NCI-H524 (cell line): ENCODE measurements around the gene PXDN.
A peak's percentile ranks its signal among the peaks of the same experiment; 100 is the strongest.
"Not testable (repeated sequence)": the region's sequence is repeated elsewhere in the genome, so short reads cannot be mapped to it uniquely, and the experiment has no call there.

Source experiments
- DNase-seq, 2 experiments: peaks; one replicate each; lab custom pipeline; 2025; lab: John Stamatoyannopoulos, UW

Gene PXDN

DNA sequence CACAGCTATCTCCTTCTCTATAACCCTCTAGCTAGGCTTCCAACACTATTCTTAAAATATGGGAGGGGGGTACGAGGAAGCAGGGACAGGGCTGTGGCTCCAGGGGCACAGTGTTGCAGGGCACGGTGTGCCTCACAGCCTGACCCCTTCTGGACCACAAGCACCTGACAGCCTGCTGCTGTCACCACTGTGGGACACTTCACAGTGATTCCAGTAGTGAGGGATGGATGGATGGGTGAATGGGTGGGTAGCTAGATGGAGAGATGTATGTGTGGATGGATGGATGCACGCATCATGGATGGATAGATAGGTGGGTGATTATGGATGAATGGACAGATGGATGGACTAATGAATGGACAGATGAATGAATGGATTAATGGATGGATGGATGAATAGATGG lies 21.6 kb downstream of the PXDN start:
- no peak for DNase-seq

DNA sequence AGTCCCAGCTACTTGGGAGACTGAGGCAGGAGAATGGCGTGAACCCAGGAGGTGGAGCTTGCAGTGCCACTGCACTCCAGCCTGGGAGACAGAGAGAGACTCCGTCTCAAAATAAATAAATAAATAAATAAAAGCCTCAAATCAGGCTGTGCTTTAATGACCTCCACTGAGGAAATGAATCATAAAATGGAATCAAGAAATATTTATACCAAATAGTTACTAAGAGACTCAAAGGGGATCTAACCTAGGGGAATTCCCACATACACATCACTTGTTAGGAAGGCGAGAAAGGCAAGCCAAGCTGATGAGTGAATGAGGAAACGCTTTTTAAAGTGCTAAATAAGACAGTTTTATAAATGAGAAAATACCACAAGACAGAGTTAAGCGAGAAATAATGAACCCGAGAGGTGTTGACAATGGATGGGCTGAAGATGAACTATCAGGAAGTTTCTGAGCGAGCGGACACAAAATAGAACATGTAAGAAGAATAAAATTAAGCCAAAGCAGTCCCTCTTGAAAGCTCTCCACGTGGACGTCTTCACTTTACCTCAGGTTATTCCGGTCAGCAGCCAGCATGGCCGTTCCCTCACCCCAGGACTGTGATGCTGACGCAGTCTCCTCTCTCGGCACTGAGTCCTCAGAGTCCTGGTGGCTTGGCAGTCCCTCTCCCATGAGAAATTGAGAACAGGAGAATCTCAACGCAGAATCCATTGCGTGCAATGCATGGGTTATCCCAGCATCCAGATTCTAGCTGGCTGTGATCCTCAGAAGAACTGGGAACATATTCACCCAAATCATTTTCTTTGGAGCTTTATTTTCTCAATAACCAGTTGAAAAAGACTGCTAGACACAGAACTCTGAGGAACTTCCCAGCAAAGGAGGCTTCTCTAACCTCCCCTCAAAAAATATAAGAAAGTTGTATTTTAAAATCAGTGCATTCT lies 22.3 kb downstream of the PXDN start:
- DNase-seq: no peak

DNA sequence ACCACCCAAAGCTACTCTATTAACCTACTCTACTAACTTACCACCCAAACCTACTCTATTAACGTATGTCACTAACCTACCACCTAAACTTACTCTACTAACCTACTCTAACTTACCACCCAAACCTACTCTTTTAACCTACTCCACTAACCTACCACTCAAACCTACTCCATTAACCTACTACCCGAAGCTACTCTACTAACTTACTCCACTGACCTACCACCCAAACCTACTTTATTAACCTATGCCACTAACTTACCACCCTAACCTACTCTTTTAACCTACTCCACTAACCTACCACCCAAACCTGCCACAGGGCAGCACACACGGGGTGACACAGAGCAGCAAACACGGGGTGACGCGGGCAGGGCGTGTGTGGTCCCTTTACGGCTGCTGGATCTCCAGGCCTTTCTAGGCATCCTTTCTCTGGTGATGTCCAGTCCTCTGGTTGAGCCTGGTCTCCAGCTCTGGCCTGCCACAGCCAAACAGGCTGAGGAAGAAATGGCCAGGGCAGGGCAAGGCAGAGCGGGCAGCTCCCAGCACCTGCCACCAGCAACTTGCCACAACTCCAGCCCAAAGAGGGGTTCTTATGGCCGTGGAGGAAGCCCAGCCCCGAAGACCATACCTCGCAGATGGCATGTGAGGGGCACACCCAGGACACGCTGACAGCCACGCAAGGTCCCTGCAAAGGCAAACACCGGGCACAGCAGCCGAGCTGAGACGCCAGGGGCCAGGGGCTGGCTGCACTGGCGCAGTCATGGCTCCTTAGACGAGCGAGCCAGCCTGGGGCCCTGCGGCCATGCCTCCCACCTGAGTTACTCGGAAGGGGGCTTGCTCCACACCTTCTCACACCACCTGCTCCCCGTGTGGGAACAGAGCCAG lies 25.7 kb downstream of the PXDN start:
- DNase-seq: no peak

DNA sequence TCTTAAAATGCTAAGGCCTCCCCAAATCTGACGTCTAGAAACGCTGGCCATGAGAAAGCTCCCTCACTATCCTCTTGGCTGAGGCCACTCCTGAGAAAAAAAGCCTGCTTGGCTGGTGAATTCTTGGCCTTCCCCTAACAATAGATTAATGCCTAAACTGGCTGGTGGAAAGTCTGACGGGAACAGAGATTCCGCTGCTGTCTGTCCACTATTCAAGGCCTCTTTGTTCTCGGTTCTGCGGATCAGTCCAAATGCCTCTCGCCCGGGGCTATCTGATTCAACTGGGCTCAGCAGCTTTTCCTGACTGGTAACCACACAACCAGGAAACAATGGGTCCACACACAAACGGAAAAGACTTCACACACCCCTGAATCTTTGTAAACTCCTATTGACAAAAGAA lies 27.2 kb downstream of the PXDN start:
- no peak for DNase-seq

DNA sequence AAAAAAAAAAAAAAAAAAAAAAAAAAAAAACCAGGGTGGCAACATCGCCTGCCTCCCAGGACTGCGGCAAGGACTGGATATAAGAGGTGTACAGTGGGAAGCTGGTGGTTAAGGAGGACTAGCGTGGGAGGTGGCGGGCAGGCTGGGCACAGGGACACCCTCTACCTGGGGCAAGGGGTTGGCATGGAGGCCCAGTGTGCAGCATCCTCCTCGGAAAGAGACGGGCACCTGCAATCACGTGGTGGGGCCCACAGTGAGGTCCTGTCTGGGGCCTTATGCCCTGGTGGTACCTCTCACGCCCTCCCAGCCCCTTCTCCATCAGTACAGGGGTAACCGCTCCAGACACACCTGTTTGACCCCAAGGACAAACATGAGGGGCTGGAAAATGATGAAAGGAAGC lies 27.9 kb downstream of the PXDN start:
- DNase-seq: no peak

DNA sequence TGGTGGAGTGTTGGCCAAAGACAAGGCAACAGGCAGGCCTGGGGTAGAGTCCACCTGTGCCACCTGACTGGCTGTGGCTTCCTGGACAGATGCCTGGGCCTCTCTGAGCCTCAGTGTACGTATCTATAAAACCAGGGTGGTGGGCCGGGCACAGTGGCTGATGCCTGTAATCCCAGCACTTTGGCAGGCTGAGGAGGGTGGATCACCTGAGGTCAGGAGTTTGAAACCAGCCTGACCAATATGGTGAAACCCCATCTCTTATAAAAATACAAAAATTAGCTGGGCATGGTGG lies 28.4 kb downstream of the PXDN start:
- not testable (repeated sequence) for DNase-seq

DNA sequence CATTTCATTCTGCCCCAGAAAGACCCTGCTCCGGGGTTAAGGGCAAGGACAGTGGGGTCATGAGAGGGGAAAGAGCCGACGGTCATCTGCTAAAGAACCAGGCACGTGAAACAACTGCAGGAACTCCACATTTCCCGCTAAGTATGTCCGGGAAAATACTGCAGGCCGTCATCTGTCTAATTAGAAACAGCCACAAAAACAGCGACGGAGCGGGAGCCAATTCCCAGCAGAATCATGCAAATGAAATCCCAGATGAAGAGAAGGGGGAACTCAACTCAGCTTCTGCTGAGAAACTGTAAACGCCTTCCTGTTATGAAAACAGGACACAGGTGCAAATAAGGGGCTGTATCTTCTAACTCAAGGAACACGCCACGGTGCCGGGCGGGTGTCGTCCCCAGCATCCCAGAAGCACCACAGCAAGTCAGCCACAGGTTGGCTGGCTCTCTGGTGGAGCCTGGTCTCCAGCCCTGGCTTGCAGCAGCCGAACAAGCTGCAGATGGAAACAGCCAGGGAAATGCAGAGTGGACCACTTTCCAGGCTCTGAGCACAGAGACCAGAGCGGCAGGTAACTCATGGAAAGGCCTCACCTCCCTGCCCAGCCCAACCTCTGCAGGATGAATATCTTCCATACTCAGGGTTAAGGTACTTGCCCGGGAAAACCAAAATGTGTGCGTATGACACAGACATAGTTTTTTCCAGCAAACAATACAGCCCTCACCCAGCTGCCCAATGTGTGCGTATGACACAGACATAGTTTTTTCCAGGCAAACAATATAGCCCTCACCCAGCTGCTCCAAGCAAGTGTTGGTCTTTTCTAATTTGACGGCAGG lies 28.9 kb downstream of the PXDN start:
- no peak for DNase-seq

DNA sequence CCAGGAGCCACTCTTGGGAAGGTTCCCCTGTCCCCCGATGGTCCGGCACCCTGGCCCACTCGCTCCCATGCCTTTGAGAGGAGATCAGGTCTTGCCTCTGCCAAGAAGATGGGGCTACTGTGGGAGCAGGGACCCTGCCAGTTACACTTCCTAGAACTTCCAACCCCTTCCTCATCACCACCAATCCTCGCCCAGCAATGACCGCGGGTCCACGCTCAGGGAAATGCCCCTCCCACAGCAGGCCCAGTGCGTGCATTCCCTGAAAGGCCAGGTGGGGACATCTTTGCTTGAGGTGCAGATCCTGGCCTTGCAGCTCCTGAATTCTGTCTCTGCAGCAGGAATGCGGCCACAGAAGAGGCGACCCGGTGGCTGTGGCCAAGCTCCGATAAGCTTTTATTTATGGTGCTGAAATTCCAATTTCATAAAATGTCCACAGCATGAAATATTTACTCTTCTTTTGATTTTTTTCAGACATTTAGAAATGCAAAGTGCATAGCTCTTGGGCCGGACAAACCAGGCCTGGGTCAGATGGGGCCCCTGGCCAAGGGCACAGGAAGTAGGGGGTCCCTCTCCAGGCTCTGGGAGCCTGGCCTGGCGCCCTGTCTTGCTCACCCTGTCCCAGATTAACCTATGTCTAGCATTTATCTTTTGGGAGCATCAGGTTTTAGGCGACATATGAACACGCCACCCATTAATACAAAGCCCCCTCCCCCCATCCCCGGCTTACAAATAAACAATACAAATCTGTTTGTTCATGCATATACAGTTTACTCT lies 29.8 kb downstream of the PXDN start:
- no peak for DNase-seq

DNA sequence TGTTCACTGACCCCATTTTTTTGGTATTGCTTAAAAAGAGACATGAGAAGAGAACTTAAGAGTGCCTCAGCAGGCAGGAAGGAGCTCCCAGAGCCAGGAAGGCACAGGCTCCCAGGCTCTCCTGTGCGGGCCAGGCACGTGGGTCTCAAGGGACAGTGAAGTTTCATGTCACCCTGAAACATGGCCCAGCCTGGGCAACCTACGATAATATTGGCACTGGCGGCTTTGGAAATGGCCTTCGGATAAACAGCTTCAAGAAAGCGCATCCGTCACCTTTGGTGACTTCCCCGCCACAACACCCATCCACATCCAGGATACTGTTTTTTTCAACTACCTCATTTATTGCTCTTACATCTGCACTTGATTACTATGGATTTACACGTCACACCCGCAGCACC lies 30.5 kb downstream of the PXDN start:
- no peak for DNase-seq

DNA sequence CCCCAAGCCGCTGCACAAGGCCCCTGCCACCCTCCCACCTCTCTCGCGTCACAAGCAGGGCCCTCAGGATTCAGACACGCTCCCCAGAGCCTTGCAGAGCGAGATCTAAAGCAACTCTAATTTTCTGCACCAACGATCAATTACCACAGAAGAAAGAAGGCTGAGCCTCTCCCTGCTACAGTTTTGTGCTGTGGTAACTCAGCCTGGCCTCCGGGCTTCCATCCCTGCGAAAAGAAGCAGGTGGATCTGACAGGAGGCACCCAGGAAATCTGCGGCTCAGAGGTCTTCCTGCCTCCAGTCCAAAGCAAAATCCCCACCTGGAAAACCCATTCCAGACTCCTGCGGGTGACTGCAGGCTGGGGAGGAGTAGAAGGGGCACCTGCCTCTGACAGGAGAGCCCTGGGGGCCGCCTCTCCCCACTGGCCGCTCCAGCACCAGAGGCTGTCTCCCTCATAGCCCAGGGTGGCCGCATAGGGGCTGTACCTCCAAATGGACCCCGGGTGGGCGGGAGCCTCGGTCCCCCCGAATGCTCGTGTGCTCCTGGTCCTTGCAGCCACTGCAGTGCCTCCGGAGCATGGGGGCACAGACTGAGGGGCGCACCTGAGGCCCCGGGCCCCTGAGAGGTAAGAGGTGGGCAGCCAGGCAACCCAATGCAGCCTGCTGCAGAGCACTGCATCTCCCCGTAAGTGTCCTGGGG lies 31.0 kb downstream of the PXDN start:
- DNase-seq: no peak

DNA sequence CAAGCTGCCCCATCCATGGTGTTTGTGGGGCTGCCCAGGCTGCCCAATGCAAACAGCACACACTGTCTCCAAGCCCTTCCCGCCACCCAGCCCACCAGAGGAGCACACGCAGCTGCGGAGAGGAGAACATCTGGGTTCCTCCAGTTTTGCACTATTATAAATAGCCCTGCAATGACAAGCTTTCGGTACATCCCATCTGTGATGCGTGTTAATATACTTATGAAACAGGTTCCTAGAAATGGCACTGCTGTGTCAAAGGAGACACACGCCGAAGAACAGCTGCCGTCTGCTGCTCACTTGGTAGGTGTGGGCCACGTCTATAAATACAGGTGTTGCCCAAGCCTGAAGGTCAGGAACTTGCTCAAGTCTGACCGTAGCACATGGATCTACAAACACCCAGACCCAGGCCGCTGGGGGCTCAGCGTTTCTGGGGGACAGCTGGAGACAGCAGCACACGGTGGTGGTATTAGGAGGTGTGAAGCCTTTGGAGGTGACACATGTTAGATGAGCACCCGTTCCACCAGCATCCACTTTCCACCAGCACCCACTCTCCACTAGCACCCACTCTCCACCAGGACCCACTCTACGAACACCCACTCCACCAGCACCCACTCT lies 34.3 kb downstream of the PXDN start:
- DNase-seq: no peak

DNA sequence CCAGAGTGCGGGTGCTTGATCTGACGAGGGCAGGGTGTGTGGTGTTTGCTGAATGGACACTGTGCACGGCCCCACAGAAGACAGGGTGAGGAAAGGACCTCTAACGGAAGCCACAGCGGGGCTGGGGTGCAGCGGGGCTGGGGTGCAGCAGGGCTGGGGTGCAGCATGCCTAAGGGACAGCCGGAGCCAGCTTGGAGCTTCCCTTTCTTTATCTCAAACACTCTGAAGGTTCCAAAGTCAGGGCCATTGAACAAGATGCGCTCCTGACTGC lies 35.0 kb downstream of the PXDN start:
- no peak for DNase-seq

DNA sequence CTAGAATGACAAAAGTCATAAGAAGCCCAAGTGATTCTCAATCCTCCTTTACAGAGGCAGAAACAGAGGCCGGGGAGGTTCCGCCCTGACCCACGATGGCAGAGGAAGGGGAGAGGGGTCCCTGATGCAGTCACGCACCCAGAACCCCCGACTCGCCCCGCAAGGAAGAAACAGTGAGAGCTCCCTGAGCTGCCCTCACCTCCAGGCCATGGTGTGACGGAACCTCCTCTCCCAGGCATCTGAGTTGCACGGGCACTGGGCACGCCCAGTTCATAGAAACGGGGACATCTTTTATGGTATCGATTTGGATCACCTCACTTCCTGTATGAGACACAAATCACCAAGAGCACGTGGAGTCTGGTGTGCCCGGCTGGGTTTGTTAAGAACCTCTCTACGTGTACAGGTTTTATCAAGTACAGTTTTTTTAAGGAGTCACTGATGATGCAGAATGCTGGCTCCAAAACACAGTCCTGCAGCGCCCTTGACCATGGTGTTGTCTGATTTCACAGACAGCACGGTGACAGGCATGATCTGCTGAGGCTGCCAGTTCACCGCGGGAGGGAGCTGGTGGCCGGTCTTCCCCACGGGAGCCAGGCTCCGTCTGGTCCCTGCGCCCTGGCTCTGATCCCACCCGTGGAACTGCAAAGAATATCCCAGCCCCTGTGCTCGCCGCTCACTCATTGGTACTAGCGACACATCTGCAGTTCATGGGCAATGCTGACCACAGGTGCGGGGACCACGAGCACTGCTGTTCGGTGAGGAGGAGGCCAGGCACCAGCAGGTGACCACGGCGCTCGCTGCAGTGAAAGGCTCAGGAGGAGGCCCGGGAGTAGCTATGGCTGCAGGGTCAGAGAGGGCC lies 35.6 kb downstream of the PXDN start:
- no peak for DNase-seq

DNA sequence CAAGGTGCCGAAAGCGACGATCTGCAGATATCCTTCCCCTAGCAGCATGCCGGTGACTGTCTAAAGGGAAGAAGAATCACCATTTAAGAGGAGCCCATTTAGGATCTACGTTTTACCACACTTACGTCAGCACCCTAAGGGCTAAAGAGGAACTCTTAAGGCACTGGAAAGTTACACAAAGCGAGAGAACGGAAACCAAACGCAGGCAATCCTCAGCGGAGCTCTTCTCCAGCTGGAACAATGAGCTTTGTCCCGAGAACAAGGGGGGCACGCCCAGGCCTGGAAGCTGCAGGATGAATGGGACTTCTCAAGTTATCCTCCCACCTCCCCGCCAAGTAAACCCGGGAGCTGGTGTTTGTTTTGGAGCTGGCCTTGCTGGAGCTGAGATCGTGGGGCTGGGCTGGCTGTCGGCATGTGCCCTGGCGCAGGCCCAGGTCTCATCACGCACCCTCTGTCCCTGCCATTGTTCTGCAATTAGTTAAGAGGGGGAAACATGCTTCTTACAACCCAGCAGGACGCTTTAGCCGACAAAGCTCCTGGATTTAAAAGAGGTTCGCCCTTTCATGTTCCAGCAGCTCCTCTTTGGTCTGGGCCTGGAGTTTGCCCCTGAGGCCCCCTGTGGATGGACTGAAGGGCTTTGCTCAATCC lies 36.4 kb downstream of the PXDN start:
- peak in 1 of 2 experiments; percentile 10 for DNase-seq

DNA sequence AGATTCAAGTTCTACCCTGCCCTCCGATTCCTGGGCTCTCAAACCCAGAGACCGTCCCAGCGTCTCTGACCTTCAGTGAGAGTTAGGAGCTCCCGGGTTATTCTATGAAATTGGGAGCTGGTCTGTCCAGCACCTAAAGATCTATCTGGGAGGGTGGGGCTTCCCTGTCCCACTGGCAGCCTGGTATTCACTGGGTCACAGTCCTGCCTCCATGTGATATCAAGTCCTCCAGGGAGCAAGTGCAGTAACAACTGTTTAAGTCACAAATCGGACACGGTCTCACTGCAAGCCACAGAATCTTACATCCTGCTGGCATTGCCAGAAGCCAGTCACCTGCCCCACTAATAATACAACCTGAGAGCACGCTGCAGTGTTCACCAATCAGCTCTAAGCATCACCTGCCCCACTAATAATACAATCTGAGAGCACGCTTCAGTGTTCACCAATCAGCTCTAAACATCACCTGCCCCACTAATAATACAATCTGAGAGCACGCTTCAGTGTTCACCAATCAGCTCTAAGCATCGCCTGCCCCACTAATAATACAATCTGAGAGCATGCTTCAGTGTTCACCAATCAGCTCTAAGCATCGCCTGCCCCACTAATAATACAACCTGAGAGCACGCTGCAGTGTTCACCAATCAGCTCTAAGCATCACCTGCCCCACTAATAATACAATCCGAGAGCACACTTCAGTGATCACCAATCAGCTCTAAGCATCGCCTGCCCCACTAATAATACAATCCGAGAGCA lies 38.0 kb downstream of the PXDN start:
- peak; percentile 9 to 76 for DNase-seq

DNA sequence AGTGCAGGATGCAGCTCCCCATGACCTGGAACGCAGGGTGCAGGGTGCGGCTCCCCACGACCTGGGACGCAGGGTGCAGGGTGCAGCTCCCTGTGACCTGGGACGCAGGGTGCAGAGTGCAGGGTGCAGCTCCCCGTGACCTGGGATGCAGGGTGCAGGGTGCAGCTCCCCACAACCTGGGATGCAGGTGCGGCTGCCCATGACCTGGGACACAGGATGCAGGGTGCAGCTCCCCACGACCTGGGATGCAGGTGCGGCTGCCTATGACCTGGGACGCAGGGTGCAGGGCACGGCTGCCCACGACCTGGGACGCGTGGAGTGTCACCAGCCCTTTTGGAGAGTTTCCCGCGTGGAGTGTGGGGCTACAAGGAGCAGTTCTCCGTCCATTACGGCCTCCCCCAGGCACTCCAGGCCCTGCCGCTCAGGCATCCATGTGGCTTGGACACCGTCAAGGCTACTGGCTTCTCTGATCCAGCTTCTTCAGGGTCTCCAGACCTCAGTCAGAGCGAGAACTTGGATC lies 38.7 kb downstream of the PXDN start:
- DNase-seq: no peak

DNA sequence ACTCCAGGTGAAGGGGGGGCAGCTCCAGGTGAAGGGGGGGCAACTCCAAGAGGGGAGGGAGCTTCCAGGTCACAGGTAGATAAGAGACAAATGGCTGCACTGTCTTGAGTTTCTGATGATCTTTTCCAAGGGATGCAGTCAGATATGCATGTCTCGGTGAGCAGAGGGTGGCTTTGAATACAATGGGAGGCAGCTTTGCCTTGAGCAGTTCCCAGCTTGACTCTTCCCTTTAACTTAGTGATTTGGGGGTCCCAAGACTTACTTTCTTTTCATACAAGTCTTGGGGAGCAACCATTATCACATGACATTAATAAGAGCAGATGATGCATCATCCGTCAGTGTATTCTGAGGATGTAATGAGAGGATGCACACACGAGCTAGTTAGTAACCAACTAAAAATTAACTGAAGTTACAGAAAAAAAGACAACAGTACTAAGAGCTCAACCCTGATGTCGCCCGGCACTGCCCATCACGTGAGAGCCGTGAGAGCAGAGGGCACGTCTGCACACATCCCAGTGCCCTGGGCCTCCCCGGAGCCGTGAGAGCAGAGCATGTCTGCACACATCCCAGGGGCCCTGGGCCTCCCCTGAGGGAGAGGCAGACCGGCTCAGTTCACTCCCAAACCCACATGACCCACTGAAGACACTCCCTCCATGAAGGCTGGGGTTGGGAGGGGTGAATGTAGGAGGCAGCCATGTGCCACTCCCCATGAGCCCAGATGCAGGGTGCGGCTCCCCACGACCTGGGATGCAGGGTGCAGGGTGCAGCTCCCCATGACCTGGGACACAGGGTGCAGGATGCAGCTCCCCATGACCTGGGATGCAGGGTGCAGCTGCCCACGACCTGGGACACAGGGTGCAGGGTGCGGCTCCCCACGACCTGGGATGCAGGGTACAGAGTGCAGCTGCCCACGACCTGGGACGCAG lies 39.4 kb downstream of the PXDN start:
- DNase-seq: peak in 1 of 2 experiments; percentile 12
